ENCODE data around the gene RPS10. TPM values are rescaled to one million over a fixed set of nuclear protein-coding genes. Genes with fewer than 3 reads are reported as not detected.

RPS10 gene
- 1,681 and 1,689 TPM in 2 replicates for total RNA-seq

DNA sequence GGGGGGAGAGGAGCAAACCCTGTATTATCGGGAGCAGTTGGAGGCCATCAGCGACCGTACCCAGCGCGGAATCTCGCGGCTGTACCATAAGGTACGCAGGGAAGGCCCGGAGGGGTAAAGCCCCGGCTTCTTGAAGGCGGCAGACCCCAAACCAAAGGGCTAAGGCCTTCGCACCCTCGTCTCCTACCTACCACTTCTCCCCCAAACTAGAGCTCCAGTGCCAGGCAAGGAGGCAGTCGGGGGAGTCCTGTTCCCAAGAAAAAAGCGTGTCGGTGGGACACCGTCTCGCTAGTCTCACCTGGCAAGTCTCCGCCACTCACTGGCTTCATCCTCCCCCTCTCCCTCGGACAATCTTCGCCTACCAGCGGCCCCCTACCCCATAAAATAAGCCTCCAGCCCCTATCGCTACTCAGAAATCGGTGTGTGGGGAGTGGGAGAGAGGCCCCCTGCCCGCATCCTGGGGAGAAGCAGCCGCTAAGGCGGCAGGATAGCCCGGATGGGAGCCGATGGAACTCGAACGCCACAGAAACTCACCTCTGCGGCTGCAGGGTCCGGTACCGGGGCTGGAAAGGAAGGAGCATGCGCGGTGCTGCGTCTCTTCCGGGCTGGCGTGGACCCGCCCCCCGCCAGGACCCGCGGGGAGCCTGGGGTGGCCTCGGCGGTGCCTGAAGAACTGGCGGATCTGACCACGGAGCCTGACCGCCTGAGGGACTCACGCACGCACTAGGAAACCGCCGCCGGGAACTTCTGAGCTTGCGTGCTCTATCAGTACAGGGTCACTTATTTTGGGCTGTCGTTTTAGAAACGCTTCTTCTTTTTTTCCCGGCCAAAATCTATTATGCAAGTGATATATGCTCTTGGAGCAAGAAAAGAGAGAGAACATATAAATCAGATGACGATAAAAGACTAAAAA, at the start of gene RPS10:
RPS10 (minus strand) TSS at position 572 of the 913 bp plus-strand sequence. CDS start 848 bp downstream, outside the sequence.
- peak; percentile 98 for DNase-seq
- intact Hi-C loops (cut with micrococcal nuclease) = loop anchor here (1.0 kb wide), 1 partner anchor 33 kb away; the partner anchor contains the start of gene NUDT3
- Mint-ChIP-seq H3K4me1 (peaks cover 17% of the 10 kb centered on the region), H3K4me3 (peak within 1 kb of the TSS; percentile 99), H3K27me3 (peaks cover 5% of the 10 kb centered on the region), H3K36me3 (ENCODE audit: low read depth) (peaks cover 50% of the 10 kb centered on the region), H3K27ac (peak within 1 kb of the TSS; percentile 99), H3K9me3 (no peaks in the 10 kb centered on the region)

DNA sequence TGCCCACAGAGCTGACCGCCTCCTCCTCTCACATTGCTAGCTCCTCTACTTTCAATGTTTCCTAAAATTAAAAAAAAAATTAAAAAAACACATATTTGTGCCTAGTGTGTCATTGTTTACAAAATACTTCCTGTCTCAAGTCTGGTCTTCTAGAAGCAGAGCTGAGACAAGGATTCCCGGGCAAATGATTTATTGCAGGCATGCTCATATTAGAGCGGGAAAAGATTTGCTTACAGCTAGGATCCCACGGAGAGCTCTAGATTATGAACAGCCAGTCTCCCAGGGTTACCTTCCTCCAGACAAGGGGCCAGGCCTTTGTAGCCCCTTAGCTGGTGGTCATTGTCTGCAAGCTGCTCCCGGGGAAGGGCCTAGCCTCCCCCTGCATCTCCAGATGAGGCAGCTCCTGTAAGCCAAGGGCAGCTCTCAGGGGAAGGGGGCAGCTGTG, 49.4 kb upstream of the RPS10 start:
- Mint-ChIP-seq H3K4me3 (no peak overlapping the region), H3K9me3 (peaks cover 5% of the 10 kb centered on the region), H3K27me3 (no peaks in the 10 kb centered on the region), H3K27ac (no peak overlapping the region), H3K4me1 (no peaks in the 10 kb centered on the region), H3K36me3 (ENCODE audit: low read depth) (no peaks in the 10 kb centered on the region)
- DNase-seq = no peak
- intact Hi-C loops (cut with micrococcal nuclease) = no loop called here

DNA sequence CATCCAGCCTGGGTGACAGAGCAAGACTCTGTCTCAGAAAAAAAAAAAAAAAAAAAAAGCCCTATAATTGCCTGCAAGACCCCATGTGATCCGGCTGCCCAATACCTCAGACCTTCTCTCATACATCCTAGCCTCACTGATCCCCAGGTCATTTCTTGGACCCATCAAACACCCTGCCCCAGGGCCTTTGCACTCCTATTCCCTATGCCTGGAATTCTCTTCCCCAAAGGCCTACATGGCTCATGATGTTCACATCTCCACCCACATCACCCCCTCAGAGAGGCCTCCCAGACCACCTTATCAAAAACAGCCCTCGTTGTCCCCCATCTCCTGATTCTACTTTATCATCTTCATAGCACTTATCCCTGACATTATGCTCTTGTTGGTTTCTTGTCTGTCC, 48.9 kb upstream of the RPS10 start:
- no peaks in the 10 kb centered on the region for H3K27me3 Mint-ChIP-seq
- no peak overlapping the region for H3K4me3 Mint-ChIP-seq
- intact Hi-C loops (cut with micrococcal nuclease) = no loop called here
- H3K27ac Mint-ChIP-seq = no peak overlapping the region
- no peak for DNase-seq
- no peaks in the 10 kb centered on the region for H3K36me3 Mint-ChIP-seq (ENCODE audit: low read depth)
- no peaks in the 10 kb centered on the region for H3K4me1 Mint-ChIP-seq
- H3K9me3 Mint-ChIP-seq = peaks cover 5% of the 10 kb centered on the region

DNA sequence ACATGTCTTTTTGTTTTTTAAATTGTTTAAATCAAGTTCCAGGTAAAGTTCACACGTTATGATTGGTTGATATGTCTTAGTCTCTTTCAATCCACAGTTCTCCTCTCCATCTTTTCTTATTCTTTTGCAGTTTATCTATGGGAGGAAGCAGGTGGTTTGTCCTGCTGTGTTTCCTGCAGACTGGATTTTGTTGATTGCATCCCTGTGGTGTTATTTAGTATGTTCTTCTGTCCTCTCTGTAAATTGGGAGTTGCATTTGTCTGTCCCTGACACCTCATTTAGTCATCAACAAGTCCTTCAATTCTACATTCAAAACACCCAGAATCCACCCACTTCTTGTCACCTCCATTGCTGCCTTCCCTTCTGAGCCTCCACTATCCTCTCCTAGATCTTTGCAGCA, 48.1 kb upstream of the RPS10 start:
- no peaks in the 10 kb centered on the region for H3K4me1 Mint-ChIP-seq
- intact Hi-C loops (cut with micrococcal nuclease) = no loop called here
- H3K27me3 Mint-ChIP-seq = no peaks in the 10 kb centered on the region
- H3K4me3 Mint-ChIP-seq = no peak overlapping the region
- no peak overlapping the region for H3K27ac Mint-ChIP-seq
- no peak for DNase-seq
- peaks cover 5% of the 10 kb centered on the region for H3K9me3 Mint-ChIP-seq
- no peaks in the 10 kb centered on the region for H3K36me3 Mint-ChIP-seq (ENCODE audit: low read depth)

DNA sequence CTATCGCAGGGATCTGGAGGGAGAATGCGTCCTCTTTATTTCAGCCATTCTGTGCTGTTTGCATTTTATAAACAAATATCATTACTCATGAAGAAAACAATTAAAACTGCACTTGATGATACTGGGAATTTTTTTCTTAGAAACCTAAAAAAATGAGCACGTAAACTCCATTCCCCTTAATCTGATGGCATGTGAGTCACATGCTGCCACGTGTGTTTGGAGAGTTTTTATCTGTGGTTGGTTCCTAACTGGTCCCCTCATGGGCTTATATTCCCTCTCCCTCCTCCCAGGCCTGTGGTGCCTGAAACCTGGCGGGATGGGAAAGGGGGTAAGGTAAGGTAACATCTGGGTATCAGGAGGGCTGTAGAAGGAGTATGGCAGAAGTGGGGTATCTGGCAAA, 46.6 kb upstream of the RPS10 start:
- H3K36me3 Mint-ChIP-seq (ENCODE audit: low read depth) = no peaks in the 10 kb centered on the region
- H3K4me1 Mint-ChIP-seq = no peaks in the 10 kb centered on the region
- H3K27ac Mint-ChIP-seq = no peak overlapping the region
- no peak overlapping the region for H3K4me3 Mint-ChIP-seq
- no peaks in the 10 kb centered on the region for H3K27me3 Mint-ChIP-seq
- DNase-seq = no peak
- intact Hi-C loops (cut with micrococcal nuclease) = no loop called here
- H3K9me3 Mint-ChIP-seq = peaks cover 5% of the 10 kb centered on the region

DNA sequence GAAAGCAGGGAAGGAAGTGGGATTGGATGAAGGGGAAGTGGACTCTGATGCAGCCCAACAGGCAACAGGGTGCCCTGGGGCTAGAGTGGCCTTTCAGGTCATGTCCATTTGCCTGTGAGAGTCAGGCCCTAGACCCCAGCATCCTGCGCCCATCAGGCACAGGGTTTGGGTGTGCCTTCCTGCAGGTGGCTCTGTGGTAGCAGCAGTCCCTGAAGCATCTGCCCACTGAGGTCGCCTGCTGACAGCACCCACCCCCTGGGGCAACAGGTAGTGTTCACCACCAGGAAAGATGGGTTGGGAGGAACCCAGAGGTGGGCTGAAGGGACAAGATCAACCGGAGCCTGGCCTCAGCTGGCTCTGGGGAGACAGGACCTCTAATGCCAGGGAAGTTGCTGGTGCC, 43.6 kb upstream of the RPS10 start:
- intact Hi-C loops (cut with micrococcal nuclease) = no loop called here
- peaks cover 5% of the 10 kb centered on the region for H3K9me3 Mint-ChIP-seq
- peaks cover 20% of the 10 kb centered on the region for H3K27me3 Mint-ChIP-seq
- no peak overlapping the region for H3K27ac Mint-ChIP-seq
- H3K4me1 Mint-ChIP-seq = peaks cover 2% of the 10 kb centered on the region
- no peak for DNase-seq
- no peaks in the 10 kb centered on the region for H3K36me3 Mint-ChIP-seq (ENCODE audit: low read depth)
- no peak overlapping the region for H3K4me3 Mint-ChIP-seq

DNA sequence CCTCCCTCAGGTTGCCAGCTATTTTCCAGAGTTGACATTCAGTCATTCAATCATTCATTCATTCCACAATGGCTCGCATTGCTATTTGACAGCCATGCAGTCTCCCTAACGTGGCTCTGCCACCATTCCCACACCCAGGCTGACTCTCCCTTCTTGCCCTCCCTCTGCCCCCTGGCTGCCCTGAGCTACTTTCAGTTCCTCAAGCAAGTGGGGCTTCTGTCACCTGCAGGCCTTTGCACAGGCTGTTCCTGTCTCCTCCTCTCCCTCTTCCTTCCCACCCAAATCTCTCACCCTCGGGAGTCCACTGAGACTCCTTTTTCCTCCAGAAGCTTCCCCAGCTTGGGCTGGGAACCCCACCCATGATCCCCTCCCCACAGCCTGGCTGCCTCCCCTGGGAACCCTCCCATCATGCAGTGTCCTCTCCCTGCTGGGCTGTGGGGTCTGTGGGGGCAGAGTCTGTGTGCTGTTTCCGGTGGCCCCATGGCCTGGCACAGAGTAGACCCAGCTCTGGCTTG, 42.6 kb upstream of the RPS10 start:
- Mint-ChIP-seq H3K4me3 (no peak overlapping the region), H3K4me1 (peaks cover 2% of the 10 kb centered on the region), H3K9me3 (no peaks in the 10 kb centered on the region), H3K27me3 (peaks cover 26% of the 10 kb centered on the region), H3K36me3 (ENCODE audit: low read depth) (no peaks in the 10 kb centered on the region), H3K27ac (no peak overlapping the region)
- no peak for DNase-seq
- intact Hi-C loops (cut with micrococcal nuclease) = no loop called here

DNA sequence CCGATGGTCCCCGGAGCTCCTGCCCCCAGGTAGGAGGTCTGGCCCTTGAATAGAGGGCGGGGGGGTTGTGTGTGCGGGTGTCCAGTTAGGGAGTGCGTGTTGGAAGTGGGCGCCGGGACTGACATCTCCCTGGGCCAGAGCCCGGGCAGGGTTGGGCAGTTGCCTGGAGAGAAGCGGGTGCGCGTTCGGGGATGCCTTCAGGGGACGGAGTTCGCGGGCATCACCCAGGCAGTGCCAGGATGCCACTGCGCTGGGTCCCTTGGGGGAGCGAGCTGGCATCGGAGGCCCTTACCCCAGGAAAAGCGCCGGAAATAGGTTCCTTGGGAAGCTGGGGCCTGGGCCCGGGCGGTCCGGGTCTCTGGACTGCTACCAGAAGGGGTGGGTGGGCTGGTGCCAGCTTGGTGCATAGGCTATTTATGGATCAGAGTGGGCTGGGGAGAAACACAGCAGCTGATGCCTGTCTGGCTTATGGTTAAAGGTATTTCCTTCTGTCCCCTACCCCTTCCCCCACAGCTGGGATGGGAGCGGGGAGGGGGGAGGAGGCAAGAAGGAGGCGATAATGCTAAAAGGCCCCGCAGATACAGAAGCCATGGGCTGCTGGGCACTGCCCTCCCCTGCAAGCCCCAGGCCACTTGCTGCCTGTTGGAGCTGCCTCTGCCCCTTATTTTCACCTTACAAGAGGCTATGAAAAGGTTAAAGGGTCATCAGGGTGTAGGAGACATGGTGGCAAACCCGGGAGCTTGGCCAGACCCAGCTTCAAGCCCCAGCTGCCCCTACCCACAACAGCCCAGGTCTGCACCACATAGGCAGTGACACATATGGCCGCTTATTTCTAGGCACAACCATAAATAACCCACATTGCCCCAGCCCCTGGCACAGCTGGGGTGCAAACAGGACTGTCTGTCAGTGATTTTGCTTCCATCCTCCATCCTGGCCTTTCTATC, 40.6 kb upstream of the RPS10 start:
- H3K9me3 Mint-ChIP-seq = no peaks in the 10 kb centered on the region
- no peak for DNase-seq
- H3K4me1 Mint-ChIP-seq = peaks cover 2% of the 10 kb centered on the region
- H3K4me3 Mint-ChIP-seq = no peak overlapping the region
- H3K36me3 Mint-ChIP-seq (ENCODE audit: low read depth) = no peaks in the 10 kb centered on the region
- intact Hi-C loops (cut with micrococcal nuclease) = no loop called here
- H3K27ac Mint-ChIP-seq = no peak overlapping the region
- H3K27me3 Mint-ChIP-seq = peaks cover 32% of the 10 kb centered on the region

DNA sequence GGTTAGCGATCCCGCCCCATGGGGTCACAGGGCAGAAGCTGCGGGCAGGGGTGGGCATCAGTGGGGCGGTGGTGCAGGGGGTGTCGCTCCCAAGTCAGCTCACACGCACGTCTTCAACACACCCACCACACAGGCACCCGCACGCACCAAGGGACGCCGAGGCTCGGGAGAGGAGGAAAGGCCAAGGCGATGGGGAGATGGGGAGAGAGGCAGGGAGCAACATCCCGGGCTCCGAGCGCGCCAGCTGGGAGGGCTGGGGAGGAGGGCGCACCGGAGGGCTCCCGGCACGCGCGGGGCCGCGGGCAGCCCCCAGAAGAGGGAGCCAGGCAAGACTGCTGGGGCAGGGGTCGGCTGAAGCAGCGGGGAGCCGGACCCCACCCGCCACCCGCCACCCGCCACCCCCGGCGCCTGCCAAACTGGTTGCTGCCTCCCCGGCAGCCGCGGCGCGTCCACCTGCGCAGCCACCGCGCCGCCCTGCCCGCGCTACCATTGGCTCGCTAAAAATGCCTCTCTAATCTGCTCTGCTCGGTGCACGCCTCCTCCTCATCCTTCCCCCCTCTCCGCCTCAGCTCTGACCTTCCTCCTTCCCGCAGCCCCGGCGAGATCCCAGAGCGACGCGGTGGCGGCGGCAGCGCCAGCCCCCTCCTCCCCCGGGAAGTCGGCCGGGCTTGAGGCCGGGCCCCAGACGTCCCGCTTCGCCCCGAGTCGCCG, 39.8 kb upstream of the RPS10 start, which contains the start of gene PACSIN1:
PACSIN1 (plus strand) TSS at position 546 of the 711 bp plus-strand sequence. CDS start 60,230 bp downstream, outside the sequence.
- Mint-ChIP-seq H3K27ac (no peak within 1 kb of the TSS), H3K36me3 (ENCODE audit: low read depth) (no peaks in the 10 kb centered on the region), H3K4me3 (peak within 1 kb of the TSS; percentile 73), H3K4me1 (peaks cover 2% of the 10 kb centered on the region), H3K27me3 (peaks cover 33% of the 10 kb centered on the region), H3K9me3 (no peaks in the 10 kb centered on the region)
- intact Hi-C loops (cut with micrococcal nuclease) = no loop called here
- DNase-seq = peak; percentile 69

DNA sequence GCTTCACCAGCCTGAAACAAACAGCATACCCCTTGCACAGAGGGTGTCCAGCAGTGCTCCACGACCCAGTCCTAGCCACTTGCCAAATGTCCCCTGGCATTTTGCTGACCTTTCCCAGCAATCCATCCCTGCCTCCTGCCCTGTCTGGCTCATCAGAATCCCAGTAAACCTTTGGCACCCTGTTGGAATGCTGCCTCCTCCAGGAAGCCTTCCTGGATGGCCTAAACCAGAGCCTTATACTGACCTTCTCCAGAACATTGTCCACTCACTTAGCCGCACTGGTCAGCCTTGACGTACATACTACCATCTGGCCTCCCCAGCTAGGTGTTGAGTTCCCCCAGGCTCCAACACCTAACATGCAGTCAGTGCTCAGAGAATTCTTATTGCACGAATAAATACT, 38.0 kb upstream of the RPS10 start:
- intact Hi-C loops (cut with micrococcal nuclease) = no loop called here
- H3K4me1 Mint-ChIP-seq = peaks cover 2% of the 10 kb centered on the region
- no peak overlapping the region for H3K27ac Mint-ChIP-seq
- H3K36me3 Mint-ChIP-seq (ENCODE audit: low read depth) = no peaks in the 10 kb centered on the region
- DNase-seq = no peak
- no peaks in the 10 kb centered on the region for H3K9me3 Mint-ChIP-seq
- H3K4me3 Mint-ChIP-seq = no peak overlapping the region
- peaks cover 33% of the 10 kb centered on the region for H3K27me3 Mint-ChIP-seq

DNA sequence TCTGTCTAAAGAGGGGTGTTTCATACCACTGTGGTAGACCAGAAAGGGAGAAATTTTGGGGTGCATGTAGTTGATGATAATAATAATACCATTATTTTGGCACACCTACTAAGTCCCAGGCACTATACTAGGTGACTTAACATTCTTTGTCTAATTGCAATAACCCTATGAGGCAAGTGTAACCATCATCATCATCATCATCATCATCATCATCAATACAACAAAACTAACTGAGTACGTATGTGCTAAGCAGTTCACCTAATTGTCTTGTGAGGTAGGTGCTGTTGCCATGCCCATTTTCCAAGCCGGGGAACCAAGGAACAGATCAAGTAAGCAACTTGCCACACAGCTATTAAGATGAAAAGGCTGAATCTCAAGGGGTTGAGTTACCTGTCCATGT, 37.4 kb upstream of the RPS10 start:
- Mint-ChIP-seq H3K9me3 (no peaks in the 10 kb centered on the region), H3K27me3 (peaks cover 33% of the 10 kb centered on the region), H3K36me3 (ENCODE audit: low read depth) (no peaks in the 10 kb centered on the region), H3K4me3 (no peak overlapping the region), H3K4me1 (peaks cover 2% of the 10 kb centered on the region), H3K27ac (no peak overlapping the region)
- intact Hi-C loops (cut with micrococcal nuclease) = no loop called here
- DNase-seq = no peak

DNA sequence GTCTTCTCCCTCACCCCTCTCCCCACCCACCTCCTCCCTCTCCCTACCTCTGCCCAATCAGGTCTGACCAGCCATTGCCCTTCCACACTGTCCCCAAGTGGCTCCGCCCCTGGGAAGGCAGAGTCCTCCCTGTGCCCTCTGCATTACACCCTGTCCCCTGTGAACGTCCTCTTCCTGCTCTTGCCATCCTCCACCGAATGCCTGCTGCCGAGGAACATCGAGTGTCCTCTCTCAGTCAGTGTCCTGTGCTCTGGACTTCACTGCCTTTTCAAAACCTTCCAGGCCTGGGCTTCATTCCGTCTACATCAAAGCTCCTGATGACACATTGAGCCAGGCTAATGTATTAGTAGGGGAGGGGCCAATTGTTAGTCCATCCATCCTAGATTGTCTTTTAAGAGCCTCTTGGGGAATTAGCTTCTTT, 36.7 kb upstream of the RPS10 start:
- no peak overlapping the region for H3K4me3 Mint-ChIP-seq
- H3K36me3 Mint-ChIP-seq (ENCODE audit: low read depth) = no peaks in the 10 kb centered on the region
- peaks cover 33% of the 10 kb centered on the region for H3K27me3 Mint-ChIP-seq
- DNase-seq = no peak
- intact Hi-C loops (cut with micrococcal nuclease) = no loop called here
- peaks cover 2% of the 10 kb centered on the region for H3K4me1 Mint-ChIP-seq
- no peak overlapping the region for H3K27ac Mint-ChIP-seq
- H3K9me3 Mint-ChIP-seq = no peaks in the 10 kb centered on the region

DNA sequence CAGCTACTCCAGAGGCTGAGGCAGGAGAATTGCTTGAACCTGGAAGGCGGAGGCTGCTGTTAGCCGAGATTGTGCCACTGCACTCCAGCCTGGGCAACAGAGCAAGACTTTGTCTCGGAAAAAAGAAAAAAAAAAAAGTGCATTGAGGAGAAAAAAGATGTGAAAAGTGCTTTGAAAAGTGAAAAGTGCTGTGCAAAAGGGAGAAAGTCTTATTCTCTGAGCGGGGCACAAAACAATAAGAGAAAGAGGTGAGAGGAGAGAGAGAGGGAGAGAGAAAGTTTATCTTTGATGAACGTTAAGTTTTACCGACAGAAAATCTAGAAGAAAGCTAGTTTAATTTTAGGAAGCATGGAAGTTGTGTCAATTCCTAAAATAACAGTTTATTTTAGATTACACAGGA, 36.1 kb upstream of the RPS10 start:
- Mint-ChIP-seq H3K36me3 (ENCODE audit: low read depth) (no peaks in the 10 kb centered on the region), H3K9me3 (no peaks in the 10 kb centered on the region), H3K27me3 (peaks cover 30% of the 10 kb centered on the region), H3K4me3 (no peak overlapping the region), H3K4me1 (peaks cover 2% of the 10 kb centered on the region), H3K27ac (no peak overlapping the region)
- DNase-seq = no peak
- intact Hi-C loops (cut with micrococcal nuclease) = no loop called here
